Lung (tissue), 12 donors: ENCODE results near the gene SETD1B. TPM values are rescaled to one million over a fixed set of nuclear protein-coding genes. Genes with fewer than 3 reads are reported as not detected.
A peak's percentile ranks its signal among the peaks of the same experiment; 100 is the strongest.

Experiments used
- ATAC-seq: fragments of 200-7000 bp; cut with Tn5 transposase; one replicate; pipeline ENCODE4 v1.9.1; 2020; ENCODE audit warnings: moderate number of reproducible peaks; ENCODE audit not compliant: insufficient read depth, low FRiP score
- DNase-seq, 3 donors: peaks; one replicate each; pipeline ENCODE4 v3.0.0-alpha.2; 2013 to 2017
- H3K27ac ChIP-seq, 2 donors: one replicate each; pipeline ENCODE4 v1.5.1; 2013; ENCODE audit warnings: mild to moderate bottlenecking in 2 of 2, moderate library complexity in 2 of 2, control low read depth in 1 of 2, inconsistent platforms in 1 of 2, low read depth in 1 of 2, low read length in 1 of 2
- H3K27me3 ChIP-seq, 3 donors: one replicate each; pipeline ENCODE4 v1.5.1; 2013; ENCODE audit warnings: low read length in 2 of 3; ENCODE audit not compliant: control insufficient read depth in 3 of 3, insufficient read depth in 3 of 3
- H3K36me3 ChIP-seq, 4 donors: one replicate each; pipeline ENCODE4 v1.5.1; 2013; ENCODE audit warnings: low read length in 4 of 4, mild to moderate bottlenecking in 1 of 4, moderate library complexity in 1 of 4; ENCODE audit not compliant: control insufficient read depth in 4 of 4, insufficient read depth in 4 of 4
- H3K4me1 ChIP-seq, 5 donors: one replicate each; pipeline ENCODE4 v1.5.1; 2013; ENCODE audit warnings: low read length in 5 of 5, mild to moderate bottlenecking in 2 of 5, moderate library complexity in 1 of 5; ENCODE audit not compliant: control insufficient read depth in 5 of 5, insufficient read depth in 5 of 5
- H3K4me3 ChIP-seq: one replicate; pipeline ENCODE4 v1.5.1; 2013; ENCODE audit warnings: mild to moderate bottlenecking, control low read depth, moderate library complexity
- H3K9ac ChIP-seq, 2 donors: one replicate each; pipeline ENCODE4 v1.5.1; 2013; ENCODE audit warnings: low read length in 2 of 2, control low read depth in 1 of 2; ENCODE audit not compliant: insufficient read depth in 1 of 2
- H3K9me3 ChIP-seq, 4 donors: one replicate each; pipeline ENCODE4 v1.5.1; 2013; ENCODE audit warnings: low read length in 3 of 4, mild to moderate bottlenecking in 1 of 4, moderate library complexity in 1 of 4; ENCODE audit not compliant: control insufficient read depth in 4 of 4, insufficient read depth in 3 of 4
- WGBS, 2 donors: extraction: QIAGEN DNeasy Blood & Tissue Kit; methylation state at CpG; one replicate each; pipeline ENCODE4 v1.1.7; 2013; 5-methylcytosine and 5-hydroxymethylcytosine counted together
- polyA plus RNA-seq, 2 donors: library from polyadenylated mRNA; stranded (reverse); fragments of 200-250 nt; gene quantifications; one replicate each; pipeline ENCODE4 v1.2.1, GENCODE V29; 2013
- total RNA-seq, 2 donors: library from RNA; depleted of rRNA in 1 of 2; stranded (reverse); fragments of >200 nt in 1 of 2; gene quantifications; one replicate each; pipeline ENCODE4 v1.2.1, GENCODE V29; 2014 to 2021
- TF ChIP-seq, protein P1 (sequence below): IDR thresholded peaks from 2 replicates; pipeline ENCODE4 v1.5.1; 2012; ENCODE audit warnings: mild to moderate bottlenecking; ENCODE audit errors: control extremely low read depth, extremely low read depth
- donor health status: control.
- donor health status: control.
- donor health status: Bipolar disorder and iron deficiency.
- donor health status: healthy.
- donor health status: DM: yes; HTN: yes; CAD: no.

Gene SETD1B
- total and polyA plus RNA-seq, 4 donors: 7.3 to 28.1 (median 10.4) TPM

DNA sequence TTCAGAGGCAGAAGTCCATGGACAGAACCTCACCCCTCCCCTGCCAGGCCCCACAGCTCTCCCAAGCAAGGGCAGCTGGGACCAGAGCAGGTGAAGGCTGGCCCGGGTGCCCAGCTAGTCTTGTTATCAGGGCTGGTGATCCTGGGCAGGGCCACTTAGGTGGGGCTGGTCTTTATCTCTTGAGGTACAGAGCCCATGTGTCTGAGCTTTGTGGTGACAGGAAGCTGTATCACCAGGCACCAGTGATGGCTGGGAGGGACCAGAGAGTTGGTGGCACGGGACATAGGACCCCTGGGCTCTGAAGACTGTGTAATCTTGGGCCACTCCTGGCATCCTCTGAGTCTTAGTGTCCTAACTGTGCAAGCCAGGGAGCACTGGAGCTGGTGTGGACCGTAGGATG lies 67.7 kb downstream of the SETD1B start:
- 76 to 86% methylated on average over 3 of the region's 3 CpGs for WGBS, 2 donors
- Histone ChIP-seq H3K36me3 (no peaks in the 10 kb centered on the region), H3K27ac (no peak overlapping the region), H3K9me3 (no peaks in the 10 kb centered on the region), H3K9ac (no peak overlapping the region), H3K27me3 (no peaks in the 10 kb centered on the region), H3K4me3 (no peak overlapping the region), H3K4me1 (peaks cover 0 to 11% (median 0%) of the 10 kb centered on the region in 5 donors)
- DNase-seq (no peak), ATAC-seq (no peak)
- TF ChIP-seq, protein P1, sequence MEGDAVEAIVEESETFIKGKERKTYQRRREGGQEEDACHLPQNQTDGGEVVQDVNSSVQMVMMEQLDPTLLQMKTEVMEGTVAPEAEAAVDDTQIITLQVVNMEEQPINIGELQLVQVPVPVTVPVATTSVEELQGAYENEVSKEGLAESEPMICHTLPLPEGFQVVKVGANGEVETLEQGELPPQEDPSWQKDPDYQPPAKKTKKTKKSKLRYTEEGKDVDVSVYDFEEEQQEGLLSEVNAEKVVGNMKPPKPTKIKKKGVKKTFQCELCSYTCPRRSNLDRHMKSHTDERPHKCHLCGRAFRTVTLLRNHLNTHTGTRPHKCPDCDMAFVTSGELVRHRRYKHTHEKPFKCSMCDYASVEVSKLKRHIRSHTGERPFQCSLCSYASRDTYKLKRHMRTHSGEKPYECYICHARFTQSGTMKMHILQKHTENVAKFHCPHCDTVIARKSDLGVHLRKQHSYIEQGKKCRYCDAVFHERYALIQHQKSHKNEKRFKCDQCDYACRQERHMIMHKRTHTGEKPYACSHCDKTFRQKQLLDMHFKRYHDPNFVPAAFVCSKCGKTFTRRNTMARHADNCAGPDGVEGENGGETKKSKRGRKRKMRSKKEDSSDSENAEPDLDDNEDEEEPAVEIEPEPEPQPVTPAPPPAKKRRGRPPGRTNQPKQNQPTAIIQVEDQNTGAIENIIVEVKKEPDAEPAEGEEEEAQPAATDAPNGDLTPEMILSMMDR: no peak

DNA sequence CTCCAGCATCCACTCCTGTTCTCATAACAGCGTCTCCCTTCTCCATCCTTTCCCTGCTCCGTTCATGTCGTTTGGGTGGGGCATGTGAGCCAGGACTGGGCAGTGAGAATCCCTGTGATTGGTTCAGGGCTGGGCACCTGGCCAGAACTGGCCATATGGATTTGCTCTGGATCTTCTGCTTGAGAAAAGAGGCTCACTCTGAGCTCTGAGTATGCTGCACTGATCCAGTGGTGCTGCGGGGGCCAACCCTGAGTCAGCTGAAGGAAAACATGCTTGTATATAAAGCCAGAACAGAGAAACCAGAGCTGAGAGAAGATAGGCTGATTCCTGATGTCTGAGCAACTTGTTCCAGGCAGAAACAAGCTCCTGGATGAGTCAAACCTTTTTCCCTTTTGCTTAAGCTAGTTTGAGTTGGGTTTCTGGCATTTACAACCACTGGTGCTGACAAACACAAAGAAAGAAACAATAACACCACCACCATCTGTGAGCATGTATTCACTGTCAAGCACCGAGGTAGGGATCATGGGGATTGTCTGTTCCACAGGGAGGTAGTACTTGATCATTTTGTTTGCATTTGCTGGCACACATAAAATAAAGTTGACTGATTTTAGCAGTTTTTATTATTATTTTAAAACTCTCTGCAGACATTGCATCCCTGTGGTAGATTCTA lies 68.9 kb downstream of the SETD1B start:
- Histone ChIP-seq H3K27me3 (no peaks in the 10 kb centered on the region), H3K9me3 (no peaks in the 10 kb centered on the region), H3K9ac (no peak overlapping the region), H3K27ac (no peak overlapping the region), H3K4me1 (peaks cover 0 to 11% (median 0%) of the 10 kb centered on the region in 5 donors), H3K36me3 (no peaks in the 10 kb centered on the region), H3K4me3 (no peak overlapping the region)
- 62 to 77% methylated on average over 5 of the region's 5 CpGs for WGBS, 2 donors
- peak; percentile 91 to 96 (median 92) for DNase-seq
- peak; percentile 44 for ATAC-seq
- TF ChIP-seq, protein P1: no peak

DNA sequence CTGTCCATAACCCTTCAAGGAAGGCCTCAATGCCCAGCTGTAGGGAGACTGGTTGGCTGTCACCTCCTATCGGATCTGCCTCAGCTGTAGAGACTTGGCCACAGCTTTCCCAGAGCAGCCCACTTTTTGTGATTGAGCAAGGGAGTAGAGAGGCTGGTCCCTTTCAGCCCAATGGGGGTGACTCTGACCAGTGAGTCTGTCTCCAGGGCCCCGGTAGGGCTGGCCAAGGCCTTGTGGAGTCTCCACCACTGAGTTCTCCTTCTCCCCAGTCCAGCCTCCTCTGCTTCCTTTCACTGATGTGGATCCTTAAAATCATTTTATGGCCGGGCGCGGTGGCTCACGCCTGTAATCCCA lies 69.4 kb downstream of the SETD1B start:
- H3K27ac ChIP-seq: no peak overlapping the region
- no peak overlapping the region for H3K4me3 ChIP-seq
- TF ChIP-seq, protein P1: no peak
- H3K9ac ChIP-seq: no peak overlapping the region
- peaks cover 0 to 11% (median 0%) of the 10 kb centered on the region in 5 donors for H3K4me1 ChIP-seq
- no peaks in the 10 kb centered on the region for H3K27me3 ChIP-seq
- H3K9me3 ChIP-seq: no peaks in the 10 kb centered on the region
- no peaks in the 10 kb centered on the region for H3K36me3 ChIP-seq
- DNase-seq (peak in 2 of 3 donors; percentile 42 to 58), ATAC-seq (no peak)
- WGBS, 2 donors: 91 to 94% methylated on average over 6 of the region's 6 CpGs

DNA sequence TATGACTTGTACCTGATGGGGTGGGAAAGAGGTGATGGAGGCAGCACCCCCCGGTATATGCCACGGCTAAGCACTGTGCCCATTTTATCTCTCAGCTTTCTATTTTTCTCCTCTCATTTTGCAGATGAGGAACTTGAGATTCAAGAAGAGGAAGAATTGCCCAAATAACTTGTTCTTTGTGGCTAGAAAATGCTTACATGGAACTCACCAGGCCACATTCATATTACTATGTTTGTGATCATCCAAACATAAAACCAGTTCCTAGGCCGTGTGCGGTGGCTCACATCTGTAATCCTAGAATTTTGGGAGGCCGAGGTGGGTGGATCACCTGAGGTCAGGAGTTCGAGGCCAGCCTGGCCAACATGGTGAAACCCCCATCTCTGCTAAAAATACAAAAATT lies 70.3 kb downstream of the SETD1B start:
- no peaks in the 10 kb centered on the region for H3K9me3 ChIP-seq
- DNase-seq (no peak), ATAC-seq (no peak)
- H3K36me3 ChIP-seq: no peaks in the 10 kb centered on the region
- TF ChIP-seq, protein P1: no peak
- H3K9ac ChIP-seq: no peak overlapping the region
- WGBS, 2 donors: 53 to 71% methylated on average over 6 of the region's 6 CpGs
- H3K4me1 ChIP-seq: peaks cover 0 to 11% (median 0%) of the 10 kb centered on the region in 5 donors
- no peak overlapping the region for H3K4me3 ChIP-seq
- no peaks in the 10 kb centered on the region for H3K27me3 ChIP-seq
- no peak overlapping the region for H3K27ac ChIP-seq
